KMS-11 (cell line): ENCODE results near the gene RPA1.

ENCODE experiments used
- H2AFZ ChIP-seq: fragments of 200-600 bp; sonication (generic); 2 replicates; pipeline ENCODE4 v1.6.1; 2016; ENCODE audit warnings: antibody characterized with exemption, mixed run types, low read depth
- H3K27ac ChIP-seq: fragments of 200-600 bp; sonication (generic); 2 replicates; pipeline ENCODE4 v1.6.1; 2016; ENCODE audit warnings: mild to moderate bottlenecking, mixed run types
- H3K27me3 ChIP-seq: fragments of 200-600 bp; sonication (generic); 2 replicates; pipeline ENCODE4 v1.6.1; 2017; ENCODE audit warnings: mild to moderate bottlenecking, low read depth, mixed run types, moderate library complexity; ENCODE audit not compliant: insufficient read depth
- H3K36me3 ChIP-seq: fragments of 200-600 bp; sonication (generic); 2 replicates; pipeline ENCODE4 v1.6.1; 2017; ENCODE audit warnings: mild to moderate bottlenecking, mixed run types; ENCODE audit not compliant: insufficient read depth
- H3K4me1 ChIP-seq: fragments of 200-600 bp; sonication (generic); 2 replicates; pipeline ENCODE4 v1.6.1; 2016; ENCODE audit warnings: mild to moderate bottlenecking, low read depth, mixed run types; ENCODE audit not compliant: poor library complexity, severe bottlenecking
- H3K4me2 ChIP-seq: fragments of 200-600 bp; sonication (generic); 2 replicates; pipeline ENCODE4 v1.7.0; 2016; ENCODE audit warnings: mild to moderate bottlenecking, mixed run types
- H3K4me3 ChIP-seq: fragments of 200-600 bp; sonication (generic); IDR thresholded peaks from 2 replicates; pipeline ENCODE4 v1.6.1; 2017; ENCODE audit warnings: low read depth, low read length, mixed read lengths; ENCODE audit not compliant: insufficient read depth
- H3K79me2 ChIP-seq: fragments of 200-600 bp; sonication (generic); 2 replicates; pipeline ENCODE4 v1.6.1; 2016; ENCODE audit warnings: low read depth, mixed run types; ENCODE audit not compliant: insufficient read depth
- H3K9ac ChIP-seq: fragments of 200-600 bp; sonication (generic); 2 replicates; pipeline ENCODE4 v1.6.1; 2016; ENCODE audit warnings: mild to moderate bottlenecking, mixed run types
- H4K20me1 ChIP-seq: fragments of 200-600 bp; sonication (generic); 2 replicates; pipeline ENCODE4 v1.6.1; 2016; ENCODE audit warnings: mild to moderate bottlenecking, mixed run types; ENCODE audit not compliant: insufficient read depth
- CTCF ChIP-seq: fragments of 200-600 bp; sonication (generic); conservative IDR thresholded peaks from 2 replicates; pipeline ENCODE4 v1.6.1; 2017; ENCODE audit warnings: low read depth, mild to moderate bottlenecking, antibody characterized with exemption, low read length, moderate library complexity, mixed read lengths

RPA1 gene

GRCh38 chr17:1906662-1907101, 76.9 kb downstream of the RPA1 start:
- TF ChIP-seq CTCF, result no peak
- H3K27ac ChIP-seq, result no peak overlapping the region
- no peak overlapping the region for H2AFZ ChIP-seq
- no peak overlapping the region for H3K9ac ChIP-seq
- H3K79me2 ChIP-seq, result no peaks in the 10 kb centered on the region
- peaks cover 12% of the 10 kb centered on the region; the same call in 1 of the 2 replicates for H3K27me3 ChIP-seq
- no peak overlapping the region for H3K4me3 ChIP-seq
- no peak overlapping the region for H3K4me2 ChIP-seq
- no peaks in the 10 kb centered on the region for H4K20me1 ChIP-seq
- no peaks in the 10 kb centered on the region for H3K36me3 ChIP-seq
- no peaks in the 10 kb centered on the region for H3K4me1 ChIP-seq

DNA sequence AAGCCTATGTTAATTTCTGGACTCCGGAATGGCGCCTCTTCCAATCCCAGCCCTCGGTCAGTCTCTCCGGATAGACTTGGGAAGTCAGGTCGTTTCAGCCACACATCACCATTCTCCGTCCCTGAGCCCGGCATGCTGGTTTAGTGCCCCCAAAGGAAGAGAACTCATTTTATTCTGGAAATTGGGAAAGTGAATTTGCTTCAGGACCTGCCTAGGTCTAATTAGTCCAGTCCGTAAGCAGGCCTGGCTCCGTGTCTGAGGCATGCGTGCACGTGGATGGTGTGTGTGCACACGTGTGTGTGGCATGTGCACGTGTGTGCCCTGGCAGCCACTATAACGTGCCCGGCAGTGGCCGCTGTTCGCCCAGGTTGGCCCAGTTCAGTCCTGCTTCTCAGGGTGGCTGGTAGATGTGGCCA, 77.4 kb downstream of the RPA1 start:
- Histone ChIP-seq H3K79me2 (no peaks in the 10 kb centered on the region), H2AFZ (no peak overlapping the region), H3K4me2 (no peak overlapping the region), H3K4me3 (no peak overlapping the region), H4K20me1 (no peaks in the 10 kb centered on the region), H3K9ac (no peak overlapping the region), H3K36me3 (no peaks in the 10 kb centered on the region), H3K4me1 (no peaks in the 10 kb centered on the region), H3K27me3 (peaks cover 16% of the 10 kb centered on the region; the same call in 1 of the 2 replicates), H3K27ac (no peak overlapping the region)
- no peak for TF ChIP-seq CTCF

DNA sequence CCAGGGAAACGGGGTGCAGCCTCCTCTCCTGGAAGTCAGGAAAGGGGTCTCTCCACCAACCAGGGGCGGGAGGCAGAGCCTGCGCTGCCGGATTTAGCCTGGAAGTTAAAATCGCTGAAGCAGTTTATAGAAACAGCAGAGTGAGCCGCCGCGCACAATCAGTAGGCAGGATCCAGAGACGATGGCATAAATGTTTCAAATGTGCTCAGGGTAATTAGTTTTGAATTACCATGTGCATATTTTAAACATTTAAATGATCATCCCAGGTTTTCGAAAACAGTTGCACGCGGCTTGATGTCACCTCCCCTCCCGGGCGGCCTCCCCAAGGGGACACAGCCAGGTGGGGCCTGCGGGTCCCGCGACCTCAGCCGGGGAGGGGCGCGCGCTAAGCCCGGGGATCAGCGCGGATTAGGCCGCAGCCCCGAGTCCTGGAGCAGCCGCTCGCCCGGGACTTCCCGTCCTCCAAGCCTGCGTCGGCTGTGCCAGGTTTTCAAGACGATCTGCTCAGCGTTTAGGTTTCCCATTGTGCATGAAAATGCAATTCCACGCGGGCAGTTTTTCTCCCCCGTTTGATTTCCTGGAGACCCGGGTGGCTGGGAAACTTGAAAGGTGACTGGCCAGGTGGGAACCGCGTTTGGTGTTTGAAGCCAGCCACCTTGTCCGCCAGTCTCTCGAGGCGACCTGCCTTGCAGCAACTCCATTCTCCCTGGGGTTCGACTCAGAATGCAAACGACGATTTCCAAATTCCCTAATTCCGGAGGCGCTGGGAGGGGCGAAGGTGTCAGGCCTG, 78.3 kb downstream of the RPA1 start:
- peaks cover 22% of the 10 kb centered on the region; the same call in 1 of the 2 replicates for H3K27me3 ChIP-seq
- H3K79me2 ChIP-seq, result no peaks in the 10 kb centered on the region
- H3K4me3 ChIP-seq, result no peak overlapping the region
- no peaks in the 10 kb centered on the region for H3K36me3 ChIP-seq
- H3K4me1 ChIP-seq, result no peaks in the 10 kb centered on the region
- H3K27ac ChIP-seq, result no peak overlapping the region
- H3K4me2 ChIP-seq, result no peak overlapping the region
- no peak overlapping the region for H3K9ac ChIP-seq
- H4K20me1 ChIP-seq, result no peaks in the 10 kb centered on the region
- no peak overlapping the region for H2AFZ ChIP-seq
- TF ChIP-seq CTCF, result no peak

DNA sequence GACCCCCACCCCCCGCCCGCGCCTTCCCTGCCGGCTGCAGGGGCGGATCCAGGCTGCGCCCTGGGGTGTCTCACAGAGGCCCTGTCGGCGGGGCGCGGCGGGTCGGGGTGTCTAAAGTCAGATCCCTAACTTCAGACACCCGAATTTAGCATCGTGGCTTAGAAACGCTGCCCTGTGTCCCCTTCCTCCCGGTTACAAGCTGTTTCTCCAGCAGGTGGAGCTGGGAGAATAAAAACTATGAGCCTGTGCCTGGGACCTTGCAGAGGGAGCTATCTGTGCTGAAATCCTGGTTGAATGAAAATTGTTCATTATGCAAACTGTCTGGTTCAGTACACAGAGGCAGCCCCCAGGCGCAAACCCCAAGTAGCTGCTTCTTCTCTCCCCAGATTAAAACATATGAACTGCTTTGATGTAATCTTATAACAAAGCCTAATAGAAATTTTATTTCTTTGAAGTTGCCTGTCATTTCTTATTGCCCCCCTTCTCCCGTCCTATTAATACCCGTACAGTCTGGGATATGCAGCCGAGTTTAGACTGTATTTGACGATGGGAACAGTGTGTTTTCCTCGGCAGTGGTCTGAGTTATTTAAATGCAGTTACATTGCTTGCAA, 79.0 kb downstream of the RPA1 start:
- H3K4me3 ChIP-seq, result no peak overlapping the region
- H3K4me1 ChIP-seq, result no peaks in the 10 kb centered on the region
- peak; percentile 49; the same call in 1 of the 2 replicates for TF ChIP-seq CTCF
- H3K27ac ChIP-seq, result no peak overlapping the region
- no peaks in the 10 kb centered on the region for H4K20me1 ChIP-seq
- H3K4me2 ChIP-seq, result no peak overlapping the region
- no peak overlapping the region for H2AFZ ChIP-seq
- peaks cover 29% of the 10 kb centered on the region; the same call in 1 of the 2 replicates for H3K27me3 ChIP-seq
- H3K9ac ChIP-seq, result no peak overlapping the region
- H3K36me3 ChIP-seq, result no peaks in the 10 kb centered on the region
- H3K79me2 ChIP-seq, result no peaks in the 10 kb centered on the region
